GM12873 (cell line): ENCODE results near the gene IGDCC3.

ENCODE experiments used
- TF ChIP-seq, protein P1 (sequence below): IDR thresholded peaks from 2 replicates; pipeline ENCODE4 v1.5.1; 2012; ENCODE audit warnings: low read depth, mild to moderate bottlenecking, moderate library complexity, low read length, control low read depth; ENCODE audit not compliant: insufficient read depth; ENCODE audit errors: missing control alignments

IGDCC3 gene

DNA sequence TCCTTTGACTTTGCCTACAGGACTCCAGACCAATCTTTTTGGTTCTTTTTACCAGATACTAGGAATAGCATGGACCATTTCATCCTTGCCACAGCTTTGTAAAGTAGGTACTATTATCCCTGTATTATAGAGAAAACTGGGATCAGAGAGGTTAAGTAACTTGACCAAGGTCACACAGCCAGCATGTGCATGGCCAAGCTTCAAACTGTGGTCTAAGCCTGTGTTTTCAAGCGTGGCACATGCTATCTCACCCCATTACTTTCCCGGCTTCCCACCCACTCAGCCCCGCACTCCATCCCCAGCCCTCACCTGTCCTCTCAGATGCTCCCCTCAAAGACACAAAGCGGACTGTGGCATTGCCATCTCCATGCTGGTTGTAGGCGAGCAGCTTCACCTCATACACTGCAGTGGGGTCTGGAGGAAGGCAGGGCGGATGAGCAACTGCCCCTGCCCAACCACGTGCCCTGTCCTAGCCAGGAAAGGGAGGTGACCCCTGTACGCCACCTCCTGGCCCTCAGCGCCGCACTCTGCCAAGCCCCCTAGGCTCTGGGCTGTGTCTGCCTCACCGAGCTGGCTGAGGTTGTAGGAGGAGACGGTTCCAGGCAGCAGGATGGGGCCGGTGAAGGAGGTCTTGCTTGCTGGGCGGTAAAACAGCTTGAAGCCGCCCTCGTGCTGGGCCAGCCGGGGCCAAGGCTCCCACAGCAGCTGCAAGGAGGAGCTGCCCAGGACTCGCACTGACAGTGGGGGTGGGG lies 47.6 kb downstream of the IGDCC3 start:
- TF ChIP-seq, protein P1, sequence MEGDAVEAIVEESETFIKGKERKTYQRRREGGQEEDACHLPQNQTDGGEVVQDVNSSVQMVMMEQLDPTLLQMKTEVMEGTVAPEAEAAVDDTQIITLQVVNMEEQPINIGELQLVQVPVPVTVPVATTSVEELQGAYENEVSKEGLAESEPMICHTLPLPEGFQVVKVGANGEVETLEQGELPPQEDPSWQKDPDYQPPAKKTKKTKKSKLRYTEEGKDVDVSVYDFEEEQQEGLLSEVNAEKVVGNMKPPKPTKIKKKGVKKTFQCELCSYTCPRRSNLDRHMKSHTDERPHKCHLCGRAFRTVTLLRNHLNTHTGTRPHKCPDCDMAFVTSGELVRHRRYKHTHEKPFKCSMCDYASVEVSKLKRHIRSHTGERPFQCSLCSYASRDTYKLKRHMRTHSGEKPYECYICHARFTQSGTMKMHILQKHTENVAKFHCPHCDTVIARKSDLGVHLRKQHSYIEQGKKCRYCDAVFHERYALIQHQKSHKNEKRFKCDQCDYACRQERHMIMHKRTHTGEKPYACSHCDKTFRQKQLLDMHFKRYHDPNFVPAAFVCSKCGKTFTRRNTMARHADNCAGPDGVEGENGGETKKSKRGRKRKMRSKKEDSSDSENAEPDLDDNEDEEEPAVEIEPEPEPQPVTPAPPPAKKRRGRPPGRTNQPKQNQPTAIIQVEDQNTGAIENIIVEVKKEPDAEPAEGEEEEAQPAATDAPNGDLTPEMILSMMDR: no peak

DNA sequence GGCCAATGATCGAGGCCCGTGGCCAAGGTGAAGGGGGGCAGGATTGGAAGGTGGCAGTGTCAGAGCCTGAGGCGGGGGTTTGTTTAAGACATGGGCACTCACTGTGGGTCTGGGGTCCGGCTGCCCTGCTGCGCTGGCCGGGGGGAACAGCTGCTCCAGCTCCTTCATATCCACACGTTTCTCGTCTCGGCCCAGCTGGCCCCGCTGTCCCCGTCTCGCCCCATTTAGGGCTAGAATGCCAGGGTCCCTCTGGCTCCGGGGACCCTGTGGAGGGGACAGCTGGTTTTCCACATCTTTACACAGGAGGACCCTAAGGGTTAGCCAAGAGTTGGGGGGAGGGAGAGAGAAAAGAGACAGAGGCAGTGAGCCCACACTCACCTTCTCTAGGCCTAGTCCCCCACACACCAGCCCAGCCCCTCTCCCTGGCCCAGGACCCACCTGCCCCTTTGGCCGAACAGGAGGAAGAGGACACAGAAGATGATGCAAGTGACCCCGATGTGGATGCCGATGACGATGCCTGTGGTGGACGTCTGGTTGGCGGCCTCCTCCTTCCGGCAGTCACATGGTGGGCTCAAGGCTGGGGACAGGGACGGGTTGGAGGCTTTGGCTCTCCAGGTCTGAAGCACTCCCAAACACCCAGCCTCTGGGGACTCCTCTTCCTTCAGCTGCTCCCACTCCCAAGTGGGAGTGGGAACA lies 48.4 kb downstream of the IGDCC3 start:
- TF ChIP-seq, protein P1: no peak

DNA sequence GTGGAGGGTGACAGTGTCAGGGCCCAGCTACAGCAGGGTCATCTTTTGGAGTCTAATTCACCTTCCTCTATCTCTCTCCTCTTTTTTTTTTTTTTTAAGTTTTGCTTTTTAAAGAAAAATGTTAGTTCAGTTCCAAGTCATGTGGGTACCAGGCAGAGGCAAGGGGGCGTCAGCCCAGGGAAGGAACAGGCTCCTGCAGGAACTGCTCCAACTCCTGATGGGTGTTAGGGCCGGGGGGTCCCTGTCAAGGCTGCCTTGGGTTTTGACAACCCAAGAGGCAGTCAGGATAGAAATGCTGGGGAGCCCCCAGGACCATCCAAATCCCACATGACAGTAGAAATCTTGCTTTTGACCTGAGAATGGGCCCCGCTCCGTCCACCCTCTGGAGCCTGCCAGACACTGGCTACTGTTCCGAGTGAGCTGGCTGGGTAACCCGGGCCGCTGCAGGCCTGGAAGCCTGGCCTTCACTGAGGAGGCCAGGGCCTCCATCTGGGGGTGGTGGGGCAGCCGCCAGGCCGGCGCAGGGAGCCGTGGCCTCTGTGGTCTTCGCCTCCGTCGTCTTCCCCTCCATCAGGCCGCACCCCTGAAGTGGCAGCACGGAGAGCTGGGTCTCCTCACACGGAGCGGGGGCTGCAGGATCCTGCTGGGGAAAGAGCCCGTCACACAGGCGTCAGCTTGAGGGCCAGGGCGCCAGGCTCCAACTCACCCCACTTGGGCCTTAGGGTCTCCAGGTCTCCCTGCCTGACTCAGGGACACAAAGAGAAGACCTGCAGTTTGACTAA lies 49.1 kb downstream of the IGDCC3 start:
- TF ChIP-seq, protein P1: no peak

DNA sequence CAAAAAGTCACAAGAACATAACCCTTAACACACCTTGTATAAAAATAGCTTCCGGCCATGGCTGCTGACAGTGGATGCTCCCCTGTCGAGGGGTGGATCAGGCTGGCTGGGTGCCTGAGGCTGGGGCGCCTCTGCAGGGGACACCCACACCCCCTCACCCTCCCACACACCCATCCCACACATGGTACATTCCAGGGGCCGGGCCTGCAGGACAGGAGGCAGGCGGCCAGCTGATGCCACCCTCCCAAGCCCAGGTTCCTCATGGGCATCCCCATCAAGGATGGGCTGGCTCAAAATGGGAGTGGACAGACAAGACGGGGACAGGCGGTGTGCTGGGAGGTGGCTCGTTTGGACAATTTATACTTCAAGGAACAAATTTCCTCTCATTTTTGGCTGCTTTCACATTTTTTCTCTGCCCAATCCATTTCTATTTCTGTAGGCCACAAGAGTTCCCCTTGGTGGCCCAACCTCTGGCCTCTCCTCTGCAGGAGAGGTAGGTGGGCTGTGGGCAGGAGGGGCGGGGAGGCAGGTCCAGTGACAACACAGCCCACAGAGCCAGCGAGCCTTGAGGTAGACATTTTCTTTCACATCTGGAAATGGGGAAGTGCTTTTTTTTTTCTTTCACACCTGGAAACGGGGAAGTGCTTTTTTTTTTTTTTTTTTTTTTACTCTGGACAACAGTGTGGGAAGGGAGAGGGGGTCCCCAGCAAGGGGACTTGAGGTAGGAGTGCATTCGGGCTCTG lies 50.0 kb downstream of the IGDCC3 start:
- TF ChIP-seq, protein P1: no peak

DNA sequence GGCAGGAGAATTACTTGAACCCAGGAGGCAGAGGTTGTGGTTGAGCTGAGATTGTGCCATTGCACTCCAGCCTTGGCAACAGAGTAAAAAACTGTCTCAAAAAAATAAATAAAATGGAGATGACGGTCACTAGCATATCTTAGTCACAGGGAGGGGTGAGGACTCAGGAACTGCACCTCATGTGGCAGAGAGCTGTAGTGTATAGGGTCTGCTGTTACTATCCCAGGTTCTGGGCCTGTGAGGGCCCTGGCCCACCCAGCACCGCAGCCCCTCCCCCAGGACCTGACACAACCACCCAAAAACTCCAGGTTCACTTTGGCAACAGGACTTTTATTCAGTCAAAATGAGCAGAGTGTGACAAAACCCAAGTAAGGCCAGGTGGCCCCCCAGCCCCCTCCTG lies 51.0 kb downstream of the IGDCC3 start:
- TF ChIP-seq, protein P1: no peak

DNA sequence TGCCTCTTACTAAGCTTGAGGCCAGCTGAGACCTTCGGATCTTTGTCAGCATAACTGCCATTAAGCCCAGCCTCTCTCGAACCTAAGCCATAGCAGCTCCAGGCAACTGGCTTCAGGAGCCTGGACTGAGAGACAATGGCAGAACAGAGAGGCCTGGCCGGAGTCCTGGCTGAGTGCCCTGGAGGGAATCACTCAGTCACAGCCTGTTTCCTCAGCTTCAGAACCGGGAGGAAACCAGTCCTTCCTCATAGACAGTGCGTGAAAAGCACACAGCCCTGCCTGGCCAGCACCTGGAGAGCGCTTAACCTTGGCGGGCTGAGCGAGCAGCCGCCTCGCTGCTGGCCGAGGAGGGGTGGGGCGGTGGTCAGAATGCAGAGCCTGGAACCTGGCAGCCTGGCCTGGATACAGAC lies 51.7 kb downstream of the IGDCC3 start:
- TF ChIP-seq, protein P1: no peak
